CD4-positive, alpha-beta T cell treated with Interferon alpha-2 for 1 hour (primary cell): Measurements from ENCODE around the gene EGR2.

Source experiments
- DNase-seq, 2 donors: peaks; one replicate each; pipeline ENCODE4 v3.0.0-alpha.2; 2020 to 2022

Gene EGR2

GRCh38 chr10:62816331-62817120 lies at the start of gene EGR2:
Gene EGR2 (minus strand): TSS chr10:62816366. CDS start chr10:62816029, 337 bp downstream.
- peak; percentile 94 to 97 for DNase-seq

DNA sequence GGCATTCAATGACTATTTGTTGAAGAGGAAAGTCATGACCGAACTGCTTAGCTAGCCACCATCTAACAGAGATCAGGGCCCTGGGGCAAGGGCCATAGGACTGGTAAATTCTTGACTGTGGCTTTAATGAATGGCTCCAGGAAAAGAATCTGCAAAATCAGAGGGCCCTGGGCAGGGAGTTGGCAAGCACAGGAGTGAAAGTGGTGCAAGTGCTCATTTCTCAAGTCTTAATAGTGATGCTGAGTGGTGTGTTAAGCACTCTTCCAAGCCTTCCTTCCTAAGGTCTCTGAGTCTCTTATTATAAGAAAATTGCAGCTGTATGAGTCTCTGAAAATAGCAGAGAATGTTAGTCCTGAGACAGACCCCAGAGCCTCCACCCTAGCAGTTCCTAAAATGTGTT lies 46.3 kb upstream of the EGR2 start:
- no peak for DNase-seq

GRCh38 chr10:62861507-62861906 lies 45.3 kb upstream of the EGR2 start:
- no peak for DNase-seq

GRCh38 chr10:62860946-62861345 lies 44.8 kb upstream of the EGR2 start:
- no peak for DNase-seq

DNA sequence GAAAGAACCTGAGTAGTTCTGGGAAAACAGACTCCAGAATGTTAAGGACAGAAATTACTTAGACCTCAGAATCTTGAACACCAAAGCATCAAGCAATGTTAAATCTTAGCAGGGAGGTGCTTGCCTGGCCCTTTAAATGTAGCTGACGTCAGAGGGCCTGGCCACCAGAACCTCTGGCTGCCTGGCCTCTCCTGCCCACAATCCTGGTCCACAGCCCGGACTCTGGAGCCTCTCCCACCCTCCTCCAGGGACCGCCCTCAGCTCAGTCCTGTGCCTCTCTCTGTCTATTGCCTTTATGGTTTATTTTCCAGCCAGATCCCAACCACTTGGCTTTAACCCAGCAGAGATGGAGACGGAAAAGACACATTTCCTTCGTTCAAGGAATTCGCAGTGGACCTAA lies 42.2 kb upstream of the EGR2 start:
- no peak for DNase-seq

- DNase-seq = peak in 1 of 2 donors; percentile 21
Observed at GRCh38 chr10:62856021-62856420, 39.9 kb upstream of the EGR2 start.

DNA sequence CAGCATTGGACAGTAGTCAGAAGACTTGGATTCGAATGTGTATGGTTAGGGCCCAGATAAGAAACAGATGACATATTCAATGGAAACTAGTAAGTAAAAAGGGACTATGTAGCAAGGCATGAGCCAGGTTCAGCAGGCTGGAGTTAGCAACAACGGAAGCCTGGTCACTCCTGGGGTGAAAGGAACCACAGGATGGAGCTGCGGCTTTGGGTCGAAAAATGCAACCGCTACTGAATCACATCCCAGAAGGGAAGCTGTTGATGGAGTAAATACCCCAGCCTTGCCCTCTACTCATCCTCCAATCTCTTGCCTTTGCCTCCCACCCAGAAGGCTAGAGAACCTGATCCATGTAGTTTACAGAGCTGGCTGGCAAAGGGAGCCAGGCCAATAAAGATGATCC lies 37.5 kb upstream of the EGR2 start:
- peak; percentile 4 to 7 for DNase-seq

GRCh38 chr10:62852961-62853702 lies 37.0 kb upstream of the EGR2 start:
- peak; percentile 5 to 14 for DNase-seq

DNA sequence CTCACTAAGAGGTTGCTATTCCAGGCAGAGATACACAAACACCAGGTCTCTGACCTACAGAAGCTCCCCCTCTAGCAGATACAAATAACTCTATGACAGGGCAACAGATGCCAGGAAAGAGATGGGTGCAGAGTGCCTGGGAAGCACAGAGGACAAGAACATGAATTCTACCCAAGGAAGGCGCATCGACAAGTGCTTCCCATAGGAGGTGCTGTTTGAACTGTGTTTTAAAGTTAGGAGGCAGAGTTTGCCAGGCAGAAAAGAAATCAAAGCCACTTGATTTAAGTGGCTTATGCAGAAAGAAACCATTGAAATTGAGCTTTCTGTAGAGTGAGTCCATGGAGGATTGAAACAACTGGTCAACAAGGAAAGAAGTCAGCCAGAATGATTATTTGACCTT lies 35.3 kb upstream of the EGR2 start:
- DNase-seq = peak in 1 of 2 donors; percentile 12

GRCh38 chr10:62850646-62851045 lies 34.5 kb upstream of the EGR2 start:
- DNase-seq = no peak

GRCh38 chr10:62847433-62847832 lies 31.3 kb upstream of the EGR2 start:
- no peak for DNase-seq

DNA sequence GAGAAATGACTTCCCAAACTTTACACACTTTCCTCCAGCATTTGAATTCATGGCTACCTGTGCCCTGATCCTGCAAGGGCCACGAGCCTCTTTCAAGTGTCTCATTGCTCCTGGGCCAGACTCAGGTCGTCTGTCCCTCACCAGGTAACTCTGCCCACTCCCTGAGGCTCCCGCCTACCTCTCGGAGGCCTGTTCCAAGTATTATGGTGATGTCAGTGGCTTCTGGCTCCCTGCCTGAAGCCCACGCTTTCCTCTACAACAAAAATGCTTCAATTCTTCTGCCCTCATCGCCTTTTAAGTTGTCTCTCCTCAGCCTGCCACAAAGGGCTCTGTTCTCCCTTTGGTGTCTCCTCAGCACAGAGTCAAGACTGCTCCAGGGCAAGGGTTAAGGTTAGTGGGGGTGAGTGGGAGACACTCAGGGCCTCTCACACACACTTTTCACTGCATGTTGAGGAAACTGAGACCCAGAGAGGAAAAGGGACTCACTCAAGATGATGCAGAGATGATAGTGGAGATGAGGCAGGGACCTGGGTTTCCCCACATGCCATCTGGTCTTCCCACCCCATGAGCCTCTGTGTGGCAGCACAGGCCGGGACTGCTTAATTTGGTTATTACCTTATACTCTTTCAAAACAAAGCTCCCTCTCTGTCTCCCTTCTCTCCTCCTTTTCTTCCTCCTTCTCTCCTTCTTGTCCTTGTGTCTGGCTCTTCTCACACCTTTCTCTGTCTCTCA lies 28.3 kb upstream of the EGR2 start:
- no peak for DNase-seq

GRCh38 chr10:62843600-62843999 lies 27.4 kb upstream of the EGR2 start:
- DNase-seq = no peak

- DNase-seq = no peak
Observed at GRCh38 chr10:62842983-62843382, 26.8 kb upstream of the EGR2 start.

- DNase-seq = no peak
Observed at GRCh38 chr10:62839590-62839989, 23.4 kb upstream of the EGR2 start.

DNA sequence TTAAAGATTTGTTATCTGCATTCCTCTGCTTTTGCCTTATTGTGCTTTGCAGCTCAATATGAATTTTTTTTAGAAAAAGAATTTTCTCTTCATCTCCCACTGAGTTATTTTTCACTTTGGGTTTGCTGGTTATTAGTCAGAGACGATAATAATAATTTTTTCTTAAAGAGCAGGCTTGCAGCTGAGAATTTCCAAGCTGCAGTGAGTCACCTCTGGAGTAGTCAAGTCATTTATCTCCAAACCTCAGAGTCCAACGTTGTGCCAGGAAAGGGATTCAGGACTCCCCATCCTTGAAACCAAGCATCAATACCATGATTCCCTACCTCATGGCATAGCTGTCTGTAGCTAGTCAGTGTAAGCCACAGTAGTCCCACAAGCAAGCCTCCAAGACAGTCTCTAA lies 15.2 kb upstream of the EGR2 start:
- no peak for DNase-seq

GRCh38 chr10:62830679-62831078 lies 14.5 kb upstream of the EGR2 start:
- DNase-seq = no peak

- no peak for DNase-seq
Observed at GRCh38 chr10:62829622-62830021, 13.5 kb upstream of the EGR2 start.

GRCh38 chr10:62826273-62826672 lies 10.1 kb upstream of the EGR2 start:
- DNase-seq = no peak

- DNase-seq = no peak
Observed at GRCh38 chr10:62820586-62820985, 4.4 kb upstream of the EGR2 start.

DNA sequence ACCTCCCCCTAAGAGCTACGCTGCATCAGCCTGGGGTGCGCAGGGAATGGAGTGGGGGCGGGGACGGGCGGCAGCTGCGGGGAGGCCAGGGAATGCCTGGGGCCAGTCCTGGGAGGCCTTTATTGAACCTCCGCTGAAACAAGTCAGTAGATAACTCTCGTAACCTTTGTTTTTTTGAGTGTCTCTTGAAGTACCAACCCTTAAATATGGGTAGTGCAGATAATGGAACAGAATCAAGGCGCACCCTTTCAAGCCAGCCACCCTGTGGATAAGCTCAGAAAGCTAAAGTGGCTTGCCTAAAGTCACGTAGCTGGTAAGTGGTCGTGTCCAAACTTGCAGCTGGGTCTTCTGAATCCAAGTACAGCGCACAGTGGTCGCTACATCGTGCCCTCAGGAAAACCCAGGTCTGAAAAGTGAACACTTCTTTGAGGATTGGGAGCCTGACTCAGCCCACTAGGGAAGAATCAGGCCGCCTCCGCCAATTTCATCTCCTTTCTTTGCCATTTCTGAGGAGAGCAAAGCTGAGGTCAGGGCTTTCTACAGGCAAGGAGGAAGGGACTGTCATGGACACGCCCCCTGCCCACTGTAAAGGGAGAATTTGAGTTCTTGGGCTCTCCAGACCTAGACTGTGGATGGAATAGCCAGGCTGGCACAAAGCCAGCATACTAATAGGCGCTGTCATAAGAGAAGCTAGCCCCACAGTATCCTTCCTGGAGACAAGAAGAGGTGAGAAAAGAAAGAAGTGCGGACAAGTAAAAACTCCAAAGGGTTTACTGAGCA lies 3.2 kb upstream of the EGR2 start:
- no peak for DNase-seq

- DNase-seq = peak; percentile 46 to 48
Observed at GRCh38 chr10:62818426-62819011, 2.4 kb upstream of the EGR2 start.
